A549 treated with CpdA at 1 μM for 4 hours (cell line): Measurements from ENCODE around the gene PDZRN3. TPM values are rescaled to one million over a fixed set of nuclear protein-coding genes. Genes with fewer than 3 reads are reported as not detected.

Source experiments
- total RNA-seq: library from RNA; stranded (reverse); fragments of 200-300 nt; extraction: Qiagen RNA extraction; gene quantifications from 5 replicates; pipeline ENCODE4 v1.2.3, GENCODE V29; 2022; ENCODE audit warnings: low read depth

Gene PDZRN3
- total RNA-seq, result not detected in 5 replicates

GRCh38 chr3:73624821-73625665 lies at the start of gene PDZRN3:
Gene PDZRN3 (minus strand): TSS chr3:73624941.

